OCI-LY7 (cell line): ENCODE data around the gene LMX1A. TPM values are rescaled to one million over a fixed set of nuclear protein-coding genes. Genes with fewer than 3 reads are reported as not detected.

Source experiments
- BruUV-seq: library from RNA; stranded (reverse); fragments of 400-500 nt; replicated peaks from 2 replicates; lab custom pipeline; 2021; lab: Mats Ljungman, UMichigan
- CTCF ChIA-PET: fragments of 300-600 bp; sonication (Branson Sonifier 250); formaldehyde crosslinking; loops from one replicate; lab custom pipeline; 2022; ENCODE audit warnings: antibody characterized with exemption; ENCODE audit not compliant: unreplicated experiment; lab: Charles Lee
- POLR2A ChIA-PET: fragments of 300-600 bp; sonication (Branson Sonifier 250); formaldehyde crosslinking; loops from one replicate; lab custom pipeline; 2022; ENCODE audit warnings: antibody characterized with exemption; lab: Charles Lee
- DNase-seq: peaks from one replicate; pipeline ENCODE4 v3.0.0-alpha.2; 2015; ENCODE audit warnings: low spot score
- H2AFZ ChIP-seq: fragments of 200-600 bp; sonication (generic), shearing (Covaris generic); 2 replicates; pipeline ENCODE4 v1.6.1; 2014; ENCODE audit warnings: mild to moderate bottlenecking, antibody characterized with exemption, low read length, moderate library complexity
- H3K27ac ChIP-seq: fragments of 200-600 bp; sonication (generic); 2 replicates; pipeline ENCODE4 v1.5.1; 2014; ENCODE audit warnings: mixed run types, low read depth, mild to moderate bottlenecking, moderate library complexity, low read length, inconsistent platforms; ENCODE audit not compliant: poor library complexity, severe bottlenecking
- H3K36me3 ChIP-seq: fragments of 200-600 bp; sonication (generic); 2 replicates; pipeline ENCODE4 v1.6.1; 2014; ENCODE audit warnings: mild to moderate bottlenecking, antibody characterized with exemption, low read length, moderate library complexity, mixed read lengths; ENCODE audit not compliant: insufficient read depth
- H3K4me1 ChIP-seq: fragments of 200-600 bp; sonication (generic); 2 replicates; pipeline ENCODE4 v1.5.1; 2014; ENCODE audit warnings: mild to moderate bottlenecking, low read length; ENCODE audit not compliant: insufficient read depth, poor library complexity, severe bottlenecking
- H3K4me2 ChIP-seq: fragments of 200-600 bp; sonication (generic); 2 replicates; pipeline ENCODE4 v1.6.1; 2014; ENCODE audit warnings: mild to moderate bottlenecking, low read length
- H3K4me3 ChIP-seq: fragments of 200-600 bp; sonication (generic); 2 replicates; pipeline ENCODE4 v1.5.1; 2014; ENCODE audit warnings: mild to moderate bottlenecking, low read depth, low read length; ENCODE audit not compliant: poor library complexity, severe bottlenecking
- H3K79me2 ChIP-seq: fragments of 200-600 bp; sonication (generic); 2 replicates; pipeline ENCODE4 v1.6.1; 2016; ENCODE audit warnings: low read depth, mild to moderate bottlenecking, low read length, moderate library complexity, mixed read lengths; ENCODE audit not compliant: insufficient read depth
- H3K9me2 ChIP-seq: fragments of 200-600 bp; sonication (generic); 2 replicates; pipeline ENCODE4 v1.6.1; 2016; ENCODE audit warnings: mild to moderate bottlenecking, low read length, mixed read lengths; ENCODE audit not compliant: insufficient read depth
- H3K9me3 ChIP-seq: fragments of 200-600 bp; sonication (generic); 2 replicates; pipeline ENCODE4 v1.6.1; 2014; ENCODE audit warnings: mild to moderate bottlenecking, mixed run types, low read length, mixed read lengths
- H4K20me1 ChIP-seq: fragments of 200-600 bp; sonication (generic); 2 replicates; pipeline ENCODE4 v1.6.1; 2014; ENCODE audit warnings: mild to moderate bottlenecking, antibody characterized with exemption, low read length, moderate library complexity, mixed read lengths; ENCODE audit not compliant: insufficient read depth
- CTCF ChIP-seq: fragments of 200-600 bp; sonication (generic); conservative IDR thresholded peaks from 2 replicates; pipeline ENCODE4 v1.5.1; 2014; ENCODE audit warnings: mild to moderate bottlenecking, antibody characterized with exemption, low read length, moderate library complexity, mixed read lengths
- EZH2phosphoT487 ChIP-seq: fragments of 200-600 bp; sonication (generic); IDR thresholded peaks from 2 replicates; pipeline ENCODE4 v1.6.1; 2018; ENCODE audit warnings: low read depth, borderline replicate concordance, mild to moderate bottlenecking, mixed run types, antibody characterized with exemption, low read length, moderate library complexity, mixed read lengths
- intact Hi-C: fragments of 100-400 bp; cut with micrococcal nuclease; formaldehyde crosslinking; loops from one replicate; pipeline ENCODE4 v1.10.0; 2022; ENCODE audit not compliant: unreplicated experiment
- total RNA-seq, 2 experiments: library from RNA; depleted of rRNA in 1 of 2; stranded (reverse); fragments of >200 nt in 1 of 2; shearing (Covaris generic) in 1 of 2; gene quantifications; 2 replicates each; pipeline ENCODE4 v1.2.3, GENCODE V29; 2014 to 2022

LMX1A gene
- total RNA-seq, 2 experiments from 2014 or later, result not detected

- Histone ChIP-seq H3K9me3 (no peaks in the 10 kb centered on the region), H3K27ac (no peak overlapping the region), H3K36me3 (no peaks in the 10 kb centered on the region), H2AFZ (no peak overlapping the region), H3K4me3 (no peak overlapping the region), H3K4me1 (no peaks in the 10 kb centered on the region), H3K4me2 (no peak overlapping the region), H4K20me1 (no peaks in the 10 kb centered on the region), H3K79me2 (no peaks in the 10 kb centered on the region), H3K9me2 (no peaks in the 10 kb centered on the region)
- BruUV-seq, result no TSS peak
- no peak for DNase-seq
- POLR2A ChIA-PET, result no interaction called here
- TF ChIP-seq CTCF, result no peak
- TF ChIP-seq EZH2phosphoT487, result no peak
- CTCF ChIA-PET, result no interaction called here
- intact Hi-C loops, result no loop called here
Observed at GRCh38 chr1:165327538-165327937, 29.0 kb downstream of the LMX1A start.

GRCh38 chr1:165325460-165326203, 30.9 kb downstream of the LMX1A start:
- Histone ChIP-seq H3K79me2 (no peaks in the 10 kb centered on the region), H4K20me1 (no peaks in the 10 kb centered on the region), H3K9me2 (no peaks in the 10 kb centered on the region), H3K36me3 (no peaks in the 10 kb centered on the region), H3K4me2 (no peak overlapping the region), H3K4me1 (no peaks in the 10 kb centered on the region), H2AFZ (no peak overlapping the region), H3K9me3 (no peaks in the 10 kb centered on the region), H3K27ac (no peak overlapping the region), H3K4me3 (no peak overlapping the region)
- intact Hi-C loops, result no loop called here
- DNase-seq, result no peak
- ChIA-PET POLR2A (interaction anchor here (0.6 kb wide), 1 partner anchor 35 kb away, joined by 3 read pairs; no protein-coding TSS in a partner anchor), CTCF (no interaction called here)
- BruUV-seq, result no TSS peak
- TF ChIP-seq CTCF (no peak), EZH2phosphoT487 (no peak)

- no TSS peak for BruUV-seq
- H3K4me2 ChIP-seq, result no peak overlapping the region
Observed at GRCh38 chr1:165324050-165324449, 32.5 kb downstream of the LMX1A start.

More at GRCh38 chr1:165324050-165324449, 32.5 kb downstream of the LMX1A start:
- intact Hi-C loops, result no loop called here
- no peaks in the 10 kb centered on the region for H3K4me1 ChIP-seq
- no peaks in the 10 kb centered on the region for H4K20me1 ChIP-seq
- no peaks in the 10 kb centered on the region for H3K9me3 ChIP-seq
- H3K27ac ChIP-seq, result no peak overlapping the region
- TF ChIP-seq CTCF (no peak), EZH2phosphoT487 (no peak)
- no peaks in the 10 kb centered on the region for H3K79me2 ChIP-seq
- H3K9me2 ChIP-seq, result no peaks in the 10 kb centered on the region
- no peak overlapping the region for H2AFZ ChIP-seq
- ChIA-PET CTCF (no interaction called here), POLR2A (no interaction called here)
- DNase-seq, result no peak
- H3K4me3 ChIP-seq, result no peak overlapping the region
- no peaks in the 10 kb centered on the region for H3K36me3 ChIP-seq
